HCT116 (cell line): ENCODE data around the gene CERS4. TPM values are rescaled to one million over a fixed set of nuclear protein-coding genes. Genes with fewer than 3 reads are reported as not detected.

ENCODE experiments used
- ATAC-seq: fragments of 200-7000 bp; cut with Tn5 transposase; 2 replicates; pipeline ENCODE4 v1.9.1; 2020; ENCODE audit warnings: mild to moderate bottlenecking, moderate library complexity
- BruUV-seq: library from RNA; stranded (reverse); fragments of 400-500 nt; replicated peaks from 2 replicates; lab custom pipeline; 2021; lab: Mats Ljungman, UMichigan
- CTCF ChIA-PET: fragments of 300-600 bp; sonication (Branson Sonifier 250); formaldehyde crosslinking; loops from one replicate; lab custom pipeline; 2021; ENCODE audit warnings: antibody characterized with exemption; lab: Charles Lee
- POLR2A ChIA-PET: fragments of 300-600, 350-600 bp; sonication (Branson Sonifier 250); formaldehyde crosslinking; loops from one replicate; lab custom pipeline; 2021; ENCODE audit warnings: antibody characterized with exemption; lab: Charles Lee
- RAD21 ChIA-PET, 2 experiments: fragments of 300-600 bp; sonication (Branson Sonifier 250); formaldehyde crosslinking; loops; one replicate each; lab custom pipeline; 2023; ENCODE audit warnings: low total read pairs in 2 of 2; ENCODE audit not compliant: uncharacterized antibody in 2 of 2, unreplicated experiment in 2 of 2, low non-redundant PET in 1 of 2; lab: Charles Lee
- DNase-seq: peaks from one replicate; pipeline ENCODE4 v3.0.0-alpha.2; 2010; ENCODE audit warnings: low read depth, low spot score
- H2AFZ ChIP-seq: fragments of 200-600 bp; shearing (Covaris generic), sonication (generic); 2 replicates; pipeline ENCODE4 v1.6.1; 2017; ENCODE audit warnings: low read depth, mixed run types, mixed read lengths, antibody characterized with exemption, low read length; ENCODE audit not compliant: poor library complexity, severe bottlenecking
- H3K27ac ChIP-seq: 2 replicates; pipeline ENCODE4 v1.5.1; 2012; ENCODE audit warnings: low read depth, low read length
- H3K27me3 ChIP-seq: fragments of 200-600 bp; sonication (generic); 2 replicates; pipeline ENCODE4 v1.6.1; 2016; ENCODE audit warnings: mixed run types, low read length, mixed read lengths; ENCODE audit not compliant: insufficient read depth
- H3K36me3 ChIP-seq, 2 experiments: fragments of 200-500 bp in 1 of 2; fragments of 200-600 bp in 1 of 2; sonication (Bioruptor generic) in 1 of 2; sonication (generic) in 1 of 2; 2 replicates each; pipeline versions ENCODE4 v1.5.1 to v1.6.1; 2014 to 2016; ENCODE audit warnings: low read length in 2 of 2, inconsistent platforms in 1 of 2, mixed read lengths in 1 of 2, mixed run types in 1 of 2; ENCODE audit not compliant: insufficient read depth in 2 of 2, control insufficient read depth in 1 of 2
- H3K4me1 ChIP-seq, 2 experiments: fragments of 200-600 bp in 1 of 2; sonication (generic) in 1 of 2; 2 replicates each; pipeline versions ENCODE4 v1.5.1 to v1.6.1; 2012 to 2017; ENCODE audit warnings: low read length in 2 of 2, inconsistent platforms in 1 of 2, mild to moderate bottlenecking in 1 of 2, mixed read lengths in 1 of 2, mixed run types in 1 of 2, moderate library complexity in 1 of 2; ENCODE audit not compliant: insufficient read depth in 2 of 2, control insufficient read depth in 1 of 2
- H3K4me2 ChIP-seq: fragments of 200-600 bp; sonication (generic); 2 replicates; pipeline ENCODE4 v1.6.1; 2017; ENCODE audit warnings: mixed run types, low read length, mixed read lengths
- H3K4me3 ChIP-seq, 2 experiments: fragments of 200-600 bp in 1 of 2; sonication (generic) in 1 of 2; replicated peaks in 1 of 2; 2 replicates each; pipeline ENCODE4 v1.5.1; 2011 to 2016; ENCODE audit warnings: low read length in 2 of 2, control low read depth in 1 of 2, low read depth in 1 of 2, mild to moderate bottlenecking in 1 of 2, mixed read lengths in 1 of 2, mixed run types in 1 of 2
- H3K79me2 ChIP-seq: fragments of 200-600 bp; sonication (generic); 2 replicates; pipeline ENCODE4 v1.6.1; 2017; ENCODE audit warnings: mild to moderate bottlenecking, mixed run types, low read length, moderate library complexity, mixed read lengths; ENCODE audit not compliant: insufficient read depth
- H3K9ac ChIP-seq: fragments of 200-600 bp; sonication (generic); 2 replicates; pipeline ENCODE4 v1.6.1; 2016; ENCODE audit warnings: low read length, mixed read lengths
- H3K9me2 ChIP-seq: fragments of 200-600 bp; sonication (generic), shearing (Covaris generic); 2 replicates; pipeline ENCODE4 v1.6.1; 2017; ENCODE audit warnings: mixed run types, mild to moderate bottlenecking, moderate library complexity; ENCODE audit not compliant: insufficient read depth
- H3K9me3 ChIP-seq, 2 experiments: fragments of 200-500 bp in 1 of 2; fragments of 200-600 bp in 1 of 2; sonication (Bioruptor generic) in 1 of 2; sonication (generic) in 1 of 2; 2 replicates each; pipeline ENCODE4 v1.6.1; 2014 to 2017; ENCODE audit warnings: low read length in 2 of 2, mixed read lengths in 2 of 2, inconsistent platforms in 1 of 2, low read depth in 1 of 2, mild to moderate bottlenecking in 1 of 2, mixed run types in 1 of 2, moderate library complexity in 1 of 2; ENCODE audit not compliant: control insufficient read depth in 1 of 2, insufficient read depth in 1 of 2
- H4K20me1 ChIP-seq: fragments of 200-600 bp; sonication (generic), shearing (Covaris generic); 2 replicates; pipeline ENCODE4 v1.6.1; 2017; ENCODE audit warnings: mixed run types, mild to moderate bottlenecking, moderate library complexity; ENCODE audit not compliant: insufficient read depth
- CBX3 ChIP-seq: IDR thresholded peaks from 2 replicates; pipeline ENCODE4 v1.6.1; 2012; ENCODE audit warnings: low read depth
- intact Hi-C: fragments of 100-400 bp; cut with micrococcal nuclease; formaldehyde crosslinking; loops from 2 replicates; pipeline ENCODE4 v1.10.0; 2022
- total RNA-seq: library from RNA; stranded (reverse); gene quantifications from one replicate; pipeline ENCODE4 v1.2.1, GENCODE V29; 2021; ENCODE audit not compliant: unreplicated experiment
- TF ChIP-seq, protein P1 (sequence below): IDR thresholded peaks from 2 replicates; pipeline ENCODE4 v1.6.1; 2012
- TF ChIP-seq, protein P2 (sequence below): IDR thresholded peaks from 2 replicates; pipeline ENCODE4 v1.6.1; 2011; ENCODE audit warnings: mild to moderate bottlenecking, low read length, moderate library complexity; ENCODE audit not compliant: insufficient replicate concordance; ENCODE audit errors: extremely low read depth
- TF ChIP-seq, protein P3 (sequence below): IDR thresholded peaks from 2 replicates; pipeline ENCODE4 v1.6.1; 2012

Gene CERS4
- total RNA-seq, 1 experiment from 2014 or later: 26.0 TPM

DNA sequence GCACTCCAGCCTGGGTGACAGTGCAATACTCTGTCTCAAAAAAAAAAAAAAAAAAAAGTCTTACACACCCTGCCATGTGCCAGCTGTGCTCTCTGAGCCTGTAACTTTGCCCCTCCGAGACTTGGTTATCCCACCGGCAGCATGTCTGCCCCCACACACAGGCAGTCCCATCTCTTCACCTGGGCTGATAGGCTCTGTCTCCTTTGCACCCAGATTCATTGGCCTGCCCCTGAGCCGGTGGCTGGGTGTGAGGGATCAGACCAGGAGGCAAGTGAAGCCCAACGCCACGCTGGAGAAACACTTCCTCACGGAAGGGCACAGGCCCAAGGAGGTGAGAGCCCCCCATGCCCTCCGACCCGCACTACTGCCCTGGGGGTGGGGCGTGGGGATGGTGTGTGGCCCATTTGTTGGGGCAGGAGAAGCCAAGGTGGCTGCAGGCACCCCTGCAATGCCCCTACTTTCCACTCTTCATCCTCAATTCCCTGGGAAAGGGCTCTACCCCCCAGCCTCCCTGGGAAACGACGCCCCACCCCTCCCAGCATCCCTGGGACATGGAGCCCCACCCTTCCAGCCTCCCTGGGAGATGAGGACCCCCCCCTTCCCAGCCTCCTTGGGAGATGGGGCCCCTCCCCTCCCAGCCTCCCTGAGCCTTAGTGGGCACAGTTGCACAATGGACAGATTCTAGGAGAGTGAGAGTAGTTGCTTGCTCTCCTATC, 45.3 kb downstream of the CERS4 start:
- ChIA-PET RAD21 (interaction anchor here (0.7 to 1.1 kb wide), 2 partner anchors 66 to 310 kb away, joined by 4 to 6 read pairs; no protein-coding TSS in a partner anchor), CTCF (no interaction called here), POLR2A (no interaction called here)
- H4K20me1 ChIP-seq: no peaks in the 10 kb centered on the region
- H3K36me3 ChIP-seq: no peaks in the 10 kb centered on the region
- H3K27ac ChIP-seq: no peak overlapping the region
- no peak overlapping the region for H2AFZ ChIP-seq
- no peaks in the 10 kb centered on the region for H3K27me3 ChIP-seq
- intact Hi-C loops: loop anchor here (5.0 kb wide), 2 partner anchors 237 to 252 kb away; no protein-coding TSS in a partner anchor
- H3K9ac ChIP-seq: no peak overlapping the region
- no peaks in the 10 kb centered on the region for H3K9me2 ChIP-seq
- BruUV-seq: no TSS peak
- H3K79me2 ChIP-seq: no peaks in the 10 kb centered on the region
- no peaks in the 10 kb centered on the region for H3K9me3 ChIP-seq
- DNase-seq (no peak), ATAC-seq (no peak)
- TF ChIP-seq, protein P1, sequence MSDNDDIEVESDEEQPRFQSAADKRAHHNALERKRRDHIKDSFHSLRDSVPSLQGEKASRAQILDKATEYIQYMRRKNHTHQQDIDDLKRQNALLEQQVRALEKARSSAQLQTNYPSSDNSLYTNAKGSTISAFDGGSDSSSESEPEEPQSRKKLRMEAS: no peak
- TF ChIP-seq, protein P2, sequence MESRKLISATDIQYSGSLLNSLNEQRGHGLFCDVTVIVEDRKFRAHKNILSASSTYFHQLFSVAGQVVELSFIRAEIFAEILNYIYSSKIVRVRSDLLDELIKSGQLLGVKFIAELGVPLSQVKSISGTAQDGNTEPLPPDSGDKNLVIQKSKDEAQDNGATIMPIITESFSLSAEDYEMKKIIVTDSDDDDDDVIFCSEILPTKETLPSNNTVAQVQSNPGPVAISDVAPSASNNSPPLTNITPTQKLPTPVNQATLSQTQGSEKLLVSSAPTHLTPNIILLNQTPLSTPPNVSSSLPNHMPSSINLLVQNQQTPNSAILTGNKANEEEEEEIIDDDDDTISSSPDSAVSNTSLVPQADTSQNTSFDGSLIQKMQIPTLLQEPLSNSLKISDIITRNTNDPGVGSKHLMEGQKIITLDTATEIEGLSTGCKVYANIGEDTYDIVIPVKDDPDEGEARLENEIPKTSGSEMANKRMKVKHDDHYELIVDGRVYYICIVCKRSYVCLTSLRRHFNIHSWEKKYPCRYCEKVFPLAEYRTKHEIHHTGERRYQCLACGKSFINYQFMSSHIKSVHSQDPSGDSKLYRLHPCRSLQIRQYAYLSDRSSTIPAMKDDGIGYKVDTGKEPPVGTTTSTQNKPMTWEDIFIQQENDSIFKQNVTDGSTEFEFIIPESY: no peak
- TF ChIP-seq, protein P3, sequence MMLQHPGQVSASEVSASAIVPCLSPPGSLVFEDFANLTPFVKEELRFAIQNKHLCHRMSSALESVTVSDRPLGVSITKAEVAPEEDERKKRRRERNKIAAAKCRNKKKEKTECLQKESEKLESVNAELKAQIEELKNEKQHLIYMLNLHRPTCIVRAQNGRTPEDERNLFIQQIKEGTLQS: no peak
- TF ChIP-seq CBX3: no peak
- peaks cover 5 to 20% of the 10 kb centered on the region in 2 experiments; a peak in 3 of 4 replicates for H3K4me1 ChIP-seq
- H3K4me2 ChIP-seq: no peak overlapping the region
- H3K4me3 ChIP-seq: no peak overlapping the region
